Measurements from ENCODE around the gene GGT7.

DNA sequence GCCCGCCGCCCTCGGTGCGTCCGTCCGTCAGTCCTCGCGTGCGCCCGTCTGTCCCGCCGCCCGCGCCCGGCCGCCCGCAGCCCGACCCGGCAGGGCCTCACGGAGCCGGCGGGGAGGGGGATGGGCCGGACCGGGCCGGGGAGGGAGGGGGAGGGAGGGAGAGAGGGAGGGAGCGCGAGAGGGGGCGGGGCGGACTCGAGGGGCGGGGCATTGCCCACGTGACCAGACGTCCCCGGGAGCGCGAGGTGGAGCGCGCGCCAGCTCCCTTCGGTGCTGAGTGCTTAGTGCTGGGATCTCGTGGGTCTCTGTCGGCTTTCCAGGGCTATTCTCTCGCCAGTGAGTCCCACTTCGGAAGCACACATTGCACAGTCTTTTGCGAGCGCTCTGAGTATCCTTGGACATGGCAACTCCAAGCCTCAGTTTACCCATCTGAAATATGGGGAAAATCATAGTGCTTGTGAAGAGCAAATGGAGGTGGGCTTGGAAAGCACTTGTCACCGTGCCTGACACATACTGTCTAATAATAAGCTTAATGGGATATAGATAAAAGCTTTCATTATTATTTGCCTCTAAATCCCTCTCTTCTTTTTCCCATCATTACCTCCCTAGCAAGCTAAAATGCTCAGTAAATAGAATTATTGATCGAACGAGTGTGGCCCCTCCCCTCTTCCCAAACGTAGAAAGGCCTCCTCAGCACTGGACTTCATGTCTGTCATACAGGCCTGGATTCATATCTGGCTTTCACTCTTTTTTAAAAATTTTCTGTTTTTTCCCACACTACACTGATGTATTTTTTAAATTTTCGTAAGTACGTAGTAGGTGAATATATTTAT lies 46.9 kb downstream of the GGT7 start, which contains the start of gene NCOA6:
- no peak for TF ChIP-seq EGR1 (IDR thresholded peaks at IDR 0.05; ENCODE audit: low read depth in 2 of 2)
- no peak for TF ChIP-seq RAD21 (IDR thresholded peaks at IDR 0.05)
- TF ChIP-seq, protein P1, sequence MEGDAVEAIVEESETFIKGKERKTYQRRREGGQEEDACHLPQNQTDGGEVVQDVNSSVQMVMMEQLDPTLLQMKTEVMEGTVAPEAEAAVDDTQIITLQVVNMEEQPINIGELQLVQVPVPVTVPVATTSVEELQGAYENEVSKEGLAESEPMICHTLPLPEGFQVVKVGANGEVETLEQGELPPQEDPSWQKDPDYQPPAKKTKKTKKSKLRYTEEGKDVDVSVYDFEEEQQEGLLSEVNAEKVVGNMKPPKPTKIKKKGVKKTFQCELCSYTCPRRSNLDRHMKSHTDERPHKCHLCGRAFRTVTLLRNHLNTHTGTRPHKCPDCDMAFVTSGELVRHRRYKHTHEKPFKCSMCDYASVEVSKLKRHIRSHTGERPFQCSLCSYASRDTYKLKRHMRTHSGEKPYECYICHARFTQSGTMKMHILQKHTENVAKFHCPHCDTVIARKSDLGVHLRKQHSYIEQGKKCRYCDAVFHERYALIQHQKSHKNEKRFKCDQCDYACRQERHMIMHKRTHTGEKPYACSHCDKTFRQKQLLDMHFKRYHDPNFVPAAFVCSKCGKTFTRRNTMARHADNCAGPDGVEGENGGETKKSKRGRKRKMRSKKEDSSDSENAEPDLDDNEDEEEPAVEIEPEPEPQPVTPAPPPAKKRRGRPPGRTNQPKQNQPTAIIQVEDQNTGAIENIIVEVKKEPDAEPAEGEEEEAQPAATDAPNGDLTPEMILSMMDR (IDR thresholded peaks at IDR 0.05; ENCODE audit: low read depth, low read length, missing input control): no peak
- TF ChIP-seq JUND (IDR thresholded peaks at IDR 0.05): no peak
- TF ChIP-seq HNF4G (IDR thresholded peaks at IDR 0.05): no peak
- TF ChIP-seq, protein P2, sequence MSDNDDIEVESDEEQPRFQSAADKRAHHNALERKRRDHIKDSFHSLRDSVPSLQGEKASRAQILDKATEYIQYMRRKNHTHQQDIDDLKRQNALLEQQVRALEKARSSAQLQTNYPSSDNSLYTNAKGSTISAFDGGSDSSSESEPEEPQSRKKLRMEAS (IDR thresholded peaks at IDR 0.05): peak; percentile 28
- TF ChIP-seq, protein P3, sequence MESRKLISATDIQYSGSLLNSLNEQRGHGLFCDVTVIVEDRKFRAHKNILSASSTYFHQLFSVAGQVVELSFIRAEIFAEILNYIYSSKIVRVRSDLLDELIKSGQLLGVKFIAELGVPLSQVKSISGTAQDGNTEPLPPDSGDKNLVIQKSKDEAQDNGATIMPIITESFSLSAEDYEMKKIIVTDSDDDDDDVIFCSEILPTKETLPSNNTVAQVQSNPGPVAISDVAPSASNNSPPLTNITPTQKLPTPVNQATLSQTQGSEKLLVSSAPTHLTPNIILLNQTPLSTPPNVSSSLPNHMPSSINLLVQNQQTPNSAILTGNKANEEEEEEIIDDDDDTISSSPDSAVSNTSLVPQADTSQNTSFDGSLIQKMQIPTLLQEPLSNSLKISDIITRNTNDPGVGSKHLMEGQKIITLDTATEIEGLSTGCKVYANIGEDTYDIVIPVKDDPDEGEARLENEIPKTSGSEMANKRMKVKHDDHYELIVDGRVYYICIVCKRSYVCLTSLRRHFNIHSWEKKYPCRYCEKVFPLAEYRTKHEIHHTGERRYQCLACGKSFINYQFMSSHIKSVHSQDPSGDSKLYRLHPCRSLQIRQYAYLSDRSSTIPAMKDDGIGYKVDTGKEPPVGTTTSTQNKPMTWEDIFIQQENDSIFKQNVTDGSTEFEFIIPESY (IDR thresholded peaks at IDR 0.05): no peak
- TF ChIP-seq, protein P4, sequence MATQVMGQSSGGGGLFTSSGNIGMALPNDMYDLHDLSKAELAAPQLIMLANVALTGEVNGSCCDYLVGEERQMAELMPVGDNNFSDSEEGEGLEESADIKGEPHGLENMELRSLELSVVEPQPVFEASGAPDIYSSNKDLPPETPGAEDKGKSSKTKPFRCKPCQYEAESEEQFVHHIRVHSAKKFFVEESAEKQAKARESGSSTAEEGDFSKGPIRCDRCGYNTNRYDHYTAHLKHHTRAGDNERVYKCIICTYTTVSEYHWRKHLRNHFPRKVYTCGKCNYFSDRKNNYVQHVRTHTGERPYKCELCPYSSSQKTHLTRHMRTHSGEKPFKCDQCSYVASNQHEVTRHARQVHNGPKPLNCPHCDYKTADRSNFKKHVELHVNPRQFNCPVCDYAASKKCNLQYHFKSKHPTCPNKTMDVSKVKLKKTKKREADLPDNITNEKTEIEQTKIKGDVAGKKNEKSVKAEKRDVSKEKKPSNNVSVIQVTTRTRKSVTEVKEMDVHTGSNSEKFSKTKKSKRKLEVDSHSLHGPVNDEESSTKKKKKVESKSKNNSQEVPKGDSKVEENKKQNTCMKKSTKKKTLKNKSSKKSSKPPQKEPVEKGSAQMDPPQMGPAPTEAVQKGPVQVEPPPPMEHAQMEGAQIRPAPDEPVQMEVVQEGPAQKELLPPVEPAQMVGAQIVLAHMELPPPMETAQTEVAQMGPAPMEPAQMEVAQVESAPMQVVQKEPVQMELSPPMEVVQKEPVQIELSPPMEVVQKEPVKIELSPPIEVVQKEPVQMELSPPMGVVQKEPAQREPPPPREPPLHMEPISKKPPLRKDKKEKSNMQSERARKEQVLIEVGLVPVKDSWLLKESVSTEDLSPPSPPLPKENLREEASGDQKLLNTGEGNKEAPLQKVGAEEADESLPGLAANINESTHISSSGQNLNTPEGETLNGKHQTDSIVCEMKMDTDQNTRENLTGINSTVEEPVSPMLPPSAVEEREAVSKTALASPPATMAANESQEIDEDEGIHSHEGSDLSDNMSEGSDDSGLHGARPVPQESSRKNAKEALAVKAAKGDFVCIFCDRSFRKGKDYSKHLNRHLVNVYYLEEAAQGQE (IDR thresholded peaks at IDR 0.05): no peak
- TF ChIP-seq SP1 (IDR thresholded peaks at IDR 0.05): no peak
- TF ChIP-seq YY1 (IDR thresholded peaks at IDR 0.05): no peak

Measured in liver (tissue), 3 donors.